GM23338 (cell line): ENCODE measurements around the gene PIEZO2. TPM values are rescaled to one million over a fixed set of nuclear protein-coding genes. Genes with fewer than 3 reads are reported as not detected.

Source experiments
- ATAC-seq: fragments of 200-7000 bp; cut with Tn5 transposase; 3 replicates; pipeline ENCODE4 v1.9.1; 2020
- DNase-seq: peaks from one replicate; pipeline ENCODE4 v3.0.0-alpha.2; 2015; ENCODE audit warnings: low spot score
- H2AFZ ChIP-seq: fragments of 200-600 bp; sonication (generic); 2 replicates; pipeline ENCODE4 v1.8.0; 2016; ENCODE audit warnings: antibody characterized with exemption, mild to moderate bottlenecking, moderate library complexity
- H3F3A ChIP-seq: fragments of 200-600 bp; sonication (generic); replicated peaks from 2 replicates; pipeline ENCODE4 v1.8.0; 2017; ENCODE audit warnings: antibody characterized with exemption, mixed run types, low read depth
- H3K27ac ChIP-seq: fragments of 200-600 bp; sonication (generic); 2 replicates; pipeline ENCODE4 v1.6.1; 2016; ENCODE audit warnings: low read depth
- H3K27me3 ChIP-seq: fragments of 200-600 bp; sonication (generic); 2 replicates; pipeline ENCODE4 v1.8.0; 2016; ENCODE audit warnings: mild to moderate bottlenecking, mixed run types, moderate library complexity; ENCODE audit not compliant: insufficient read depth
- H3K36me3 ChIP-seq: fragments of 200-600 bp; sonication (generic); 2 replicates; pipeline ENCODE4 v1.8.0; 2016; ENCODE audit warnings: mild to moderate bottlenecking; ENCODE audit not compliant: insufficient read depth
- H3K4me1 ChIP-seq: fragments of 200-600 bp; sonication (generic); 2 replicates; pipeline ENCODE4 v1.8.0; 2016; ENCODE audit warnings: mild to moderate bottlenecking, moderate library complexity; ENCODE audit not compliant: insufficient read depth
- H3K4me2 ChIP-seq: fragments of 200-600 bp; sonication (generic); 2 replicates; pipeline ENCODE4 v1.7.1; 2017; ENCODE audit warnings: mixed run types
- H3K4me3 ChIP-seq: fragments of 200-600 bp; sonication (generic); 2 replicates; pipeline ENCODE4 v1.6.1; 2016; ENCODE audit warnings: mixed run types
- H3K79me2 ChIP-seq: fragments of 200-600 bp; sonication (generic); replicated peaks from 2 replicates; pipeline ENCODE4 v1.8.0; 2017; ENCODE audit warnings: mild to moderate bottlenecking; ENCODE audit not compliant: insufficient read depth
- H3K9me2 ChIP-seq: fragments of 200-600 bp; sonication (generic); 2 replicates; pipeline ENCODE4 v1.8.0; 2017; ENCODE audit not compliant: insufficient read depth
- H4K20me1 ChIP-seq: fragments of 200-600 bp; sonication (generic); replicated peaks from 2 replicates; pipeline ENCODE4 v1.8.0; 2017; ENCODE audit warnings: mild to moderate bottlenecking; ENCODE audit not compliant: insufficient read depth
- H3K27ac Mint-ChIP-seq: 2 replicates; pipeline ENCODE4 v1.8.0; 2020; ENCODE audit warnings: inconsistent platforms, mild to moderate bottlenecking, moderate library complexity, mixed read lengths
- H3K27me3 Mint-ChIP-seq: 3 replicates; pipeline ENCODE4 v1.8.0; 2022; ENCODE audit warnings: low read depth, mild to moderate bottlenecking, moderate library complexity, mixed read lengths, inconsistent platforms; ENCODE audit not compliant: insufficient read depth, poor library complexity
- H3K36me3 Mint-ChIP-seq: 3 replicates; pipeline ENCODE4 v1.8.0; 2021; ENCODE audit warnings: low read depth, mild to moderate bottlenecking, inconsistent platforms, moderate library complexity, mixed read lengths
- H3K4me1 Mint-ChIP-seq: 3 replicates; pipeline ENCODE4 v1.8.0; 2020; ENCODE audit warnings: mild to moderate bottlenecking, inconsistent platforms, mixed read lengths
- H3K4me3 Mint-ChIP-seq: 3 replicates; pipeline ENCODE4 v1.8.0; 2021; ENCODE audit warnings: moderate library complexity, mild to moderate bottlenecking, inconsistent platforms, mixed read lengths
- H3K9me3 Mint-ChIP-seq: 3 replicates; pipeline ENCODE4 v1.8.0; 2020; ENCODE audit warnings: moderate library complexity, mild to moderate bottlenecking, inconsistent platforms, mixed read lengths
- CTCF ChIP-seq, 2 experiments: fragments of 200-600 bp in 1 of 2; sonication (generic) in 1 of 2; conservative IDR thresholded peaks; 2 replicates each; pipeline versions ENCODE4 v1.5.1 to v1.6.1; 2016 to 2017; ENCODE audit warnings: antibody characterized with exemption in 2 of 2, low read depth in 2 of 2, mild to moderate bottlenecking in 2 of 2, moderate library complexity in 1 of 2
- ETS1 ChIP-seq: IDR thresholded peaks from 2 replicates; pipeline ENCODE4 v1.6.1; 2016; ENCODE audit warnings: antibody characterized with exemption
- EZH2 ChIP-seq: fragments of 200-600 bp; sonication (generic); IDR thresholded peaks from one replicate; pipeline ENCODE4 v1.8.0; 2017; ENCODE audit warnings: antibody characterized with exemption, mild to moderate bottlenecking, low read depth; ENCODE audit not compliant: unreplicated experiment
- EZH2phosphoT487 ChIP-seq: fragments of 200-600 bp; sonication (generic); IDR thresholded peaks from one replicate; pipeline ENCODE4 v1.8.1; 2018; ENCODE audit warnings: antibody characterized with exemption; ENCODE audit not compliant: unreplicated experiment
- JUNB ChIP-seq: IDR thresholded peaks from one replicate; pipeline ENCODE4 v1.6.1; 2016; ENCODE audit warnings: antibody characterized with exemption; ENCODE audit not compliant: unreplicated experiment
- NANOG ChIP-seq: IDR thresholded peaks from 2 replicates; pipeline ENCODE4 v1.6.1; 2016; ENCODE audit warnings: antibody characterized with exemption, borderline replicate concordance
- REST ChIP-seq: IDR thresholded peaks from one replicate; pipeline ENCODE4 v1.6.1; 2018; ENCODE audit warnings: antibody characterized with exemption; ENCODE audit not compliant: unreplicated experiment
- STAT1 ChIP-seq: IDR thresholded peaks from one replicate; pipeline ENCODE4 v1.6.1; 2016; ENCODE audit warnings: antibody characterized with exemption; ENCODE audit not compliant: unreplicated experiment
- ZNF114 ChIP-seq: fragments of 250-450 bp; sonication (Bioruptor Pico); IDR thresholded peaks from 2 replicates; pipeline ENCODE4 v1.5.0; 2020; ENCODE audit warnings: mild to moderate bottlenecking, moderate library complexity
- ZNF331 ChIP-seq: fragments of 250-450 bp; sonication (Bioruptor Pico); IDR thresholded peaks from 2 replicates; pipeline ENCODE4 v1.5.0; 2020; ENCODE audit warnings: low read depth, mild to moderate bottlenecking, moderate library complexity
- ZNF462 ChIP-seq: fragments of 250-450 bp; sonication (Bioruptor Pico); IDR thresholded peaks from 2 replicates; pipeline ENCODE4 v1.5.0; 2020; ENCODE audit warnings: mild to moderate bottlenecking, moderate library complexity
- polyA plus RNA-seq: library from polyadenylated mRNA; unstranded; fragments of >200 nt; fragmentation: Nextera tagmentation; extraction: Ambion mirVana; gene quantifications from 2 replicates; pipeline ENCODE4 v1.2.1, GENCODE V29; 2016
- total RNA-seq: library from RNA; depleted of rRNA; stranded (reverse); fragments of >200 nt; shearing (Covaris generic); gene quantifications from 2 replicates; pipeline ENCODE4 v1.2.3, GENCODE V29; 2014

PIEZO2 gene
- total and polyA plus RNA-seq, 2 experiments from 2014 or later: 4.8 to 8.2 TPM

DNA sequence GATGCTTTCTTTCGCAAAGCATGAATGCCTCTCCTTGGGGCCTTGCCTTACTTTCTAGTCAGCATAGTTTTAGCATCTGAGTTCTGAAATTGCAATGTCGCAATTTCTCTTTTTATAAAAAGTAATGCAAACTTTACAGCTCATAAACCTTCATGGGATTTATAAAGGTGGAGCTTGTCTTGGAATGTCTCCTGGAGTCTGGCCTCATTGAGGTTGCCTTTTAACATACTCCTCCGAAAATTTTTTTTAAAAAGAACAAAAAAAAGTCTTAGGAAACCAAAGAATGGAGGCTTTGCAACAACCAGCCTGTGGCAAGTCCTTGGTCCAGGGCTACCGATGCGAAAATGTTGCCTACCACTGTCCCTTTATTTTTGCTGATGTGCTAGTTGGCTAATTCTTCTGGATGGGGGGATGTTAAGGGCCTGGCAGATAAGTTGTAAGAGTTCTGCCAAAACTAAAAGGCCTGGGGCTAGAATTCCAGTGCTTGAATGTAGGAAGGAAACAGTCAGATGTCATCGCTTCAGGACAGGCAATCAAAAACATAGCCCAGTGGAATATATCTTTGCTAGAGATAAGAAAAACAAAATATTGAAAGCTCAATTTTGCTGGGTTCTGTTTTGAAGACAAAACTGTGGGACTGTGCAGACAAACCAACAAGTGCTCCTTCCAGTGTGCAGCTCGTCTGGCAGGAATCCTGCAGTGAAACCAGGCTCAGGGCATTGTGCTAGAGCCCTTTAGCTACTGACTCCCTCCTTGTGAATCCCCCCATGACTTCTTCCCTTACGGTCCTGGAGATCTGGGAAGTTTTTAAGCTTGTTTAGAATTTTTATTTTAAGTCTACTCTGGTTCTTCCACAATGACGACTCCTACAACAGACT lies 213.0 kb downstream of the PIEZO2 start:
- Histone ChIP-seq H4K20me1 (no peaks in the 10 kb centered on the region), H3K27me3 (no peaks in the 10 kb centered on the region), H3K79me2 (no peaks in the 10 kb centered on the region), H3K4me3 (no peak overlapping the region), H3K9me2 (no peaks in the 10 kb centered on the region), H3K4me1 (peaks cover 11% of the 10 kb centered on the region), H3F3A (no peaks in the 10 kb centered on the region), H3K27ac (no peak overlapping the region), H3K4me2 (no peak overlapping the region), H2AFZ (no peak overlapping the region), H3K36me3 (no peaks in the 10 kb centered on the region)
- ATAC-seq (no peak), DNase-seq (no peak)
- TF ChIP-seq CTCF (conservative IDR thresholded peaks at IDR 0.05; ENCODE audit: low read depth in 2 of 2) (no peak), ZNF331 (CRISPR knock-in tag) (no peak), JUNB (no peak), NANOG (no peak), REST (no peak), ZNF114 (CRISPR knock-in tag) (no peak), ETS1 (no peak), STAT1 (no peak), EZH2phosphoT487 (no peak), ZNF462 (CRISPR knock-in tag) (no peak), EZH2 (no peak)
- H3K4me3 Mint-ChIP-seq: no peak overlapping the region
- H3K4me1 Mint-ChIP-seq: peaks cover 30% of the 10 kb centered on the region
- peaks cover 2% of the 10 kb centered on the region; the same call in 2 of the 3 replicates for H3K36me3 Mint-ChIP-seq
- H3K27ac Mint-ChIP-seq: no peak overlapping the region
- no peaks in the 10 kb centered on the region; the same call in 2 of the 3 replicates for H3K9me3 Mint-ChIP-seq
- H3K27me3 Mint-ChIP-seq: peaks cover 3% of the 10 kb centered on the region
